A673 (cell line): Measurements from ENCODE around the gene HVCN1. TPM values are rescaled to one million over a fixed set of nuclear protein-coding genes. Genes with fewer than 3 reads are reported as not detected.

ENCODE experiments used
- BruUV-seq: library from RNA; stranded (reverse); fragments of 400-500 nt; replicated peaks from 2 replicates; lab custom pipeline; 2021; lab: Mats Ljungman, UMichigan
- CTCF ChIA-PET: fragments of 300-600 bp; sonication (Branson Sonifier 250); formaldehyde crosslinking; loops from one replicate; lab custom pipeline; 2022; ENCODE audit warnings: antibody characterized with exemption; lab: Charles Lee
- POLR2A ChIA-PET: fragments of 300-600 bp; sonication (Branson Sonifier 250); formaldehyde crosslinking; loops from one replicate; lab custom pipeline; 2022; ENCODE audit warnings: antibody characterized with exemption; ENCODE audit not compliant: low non-redundant PET; lab: Charles Lee
- DNase-seq: peaks from one replicate; pipeline ENCODE4 v3.0.0-alpha.2; 2015; ENCODE audit warnings: low spot score
- H3K27ac ChIP-seq: fragments of 200-600 bp; sonication (generic); 2 replicates; pipeline ENCODE4 v1.5.1; 2016; ENCODE audit warnings: mixed run types, low read depth, mild to moderate bottlenecking, mixed read lengths, antibody characterized with exemption, low read length; ENCODE audit not compliant: poor library complexity, severe bottlenecking
- H3K27me3 ChIP-seq: fragments of 200-600 bp; sonication (generic); replicated peaks from 2 replicates; pipeline ENCODE4 v1.6.1; 2017; ENCODE audit warnings: mixed run types, low read depth, mild to moderate bottlenecking, mixed read lengths, antibody characterized with exemption, low read length; ENCODE audit not compliant: insufficient read depth, poor library complexity
- H3K36me3 ChIP-seq: fragments of 200-600 bp; sonication (generic); 2 replicates; pipeline ENCODE4 v1.6.1; 2016; ENCODE audit warnings: mixed run types, mild to moderate bottlenecking, mixed read lengths, antibody characterized with exemption, low read length; ENCODE audit not compliant: insufficient read depth, poor library complexity, severe bottlenecking
- H3K4me1 ChIP-seq: fragments of 200-600 bp; sonication (generic); 2 replicates; pipeline ENCODE4 v1.6.1; 2017; ENCODE audit warnings: mixed run types, mild to moderate bottlenecking, mixed read lengths, antibody characterized with exemption, low read length; ENCODE audit not compliant: insufficient read depth, poor library complexity, severe bottlenecking
- H3K4me3 ChIP-seq: fragments of 200-600 bp; sonication (generic); 2 replicates; pipeline ENCODE4 v1.5.1; 2016; ENCODE audit warnings: low read depth, mixed run types, mild to moderate bottlenecking, mixed read lengths, low read length; ENCODE audit not compliant: poor library complexity, severe bottlenecking
- H3K9me3 ChIP-seq: fragments of 200-600 bp; sonication (generic); 2 replicates; pipeline ENCODE4 v1.6.1; 2016; ENCODE audit warnings: mixed run types, low read depth, mild to moderate bottlenecking, mixed read lengths, antibody characterized with exemption, low read length; ENCODE audit not compliant: poor library complexity, severe bottlenecking
- CTCF ChIP-seq: fragments of 300-800, 200-600 bp; sonication (generic); conservative IDR thresholded peaks from 2 replicates; pipeline ENCODE4 v1.5.1; 2017; ENCODE audit warnings: low read depth, mild to moderate bottlenecking, antibody characterized with exemption, low read length, moderate library complexity, mixed read lengths
- EZH2 ChIP-seq: fragments of 200-600 bp; sonication (generic); IDR thresholded peaks from 2 replicates; pipeline ENCODE4 v1.6.1; 2017; ENCODE audit warnings: borderline replicate concordance, low read depth, mild to moderate bottlenecking, mixed read lengths, antibody characterized with exemption, low read length; ENCODE audit not compliant: poor library complexity, severe bottlenecking
- intact Hi-C: fragments of 100-400 bp; cut with micrococcal nuclease; formaldehyde crosslinking; loops from one replicate; pipeline ENCODE4 v1.10.0; 2022; ENCODE audit not compliant: unreplicated experiment
- total RNA-seq: library from RNA; stranded (reverse); gene quantifications from 2 replicates; pipeline ENCODE4 v1.2.3, GENCODE V29; 2021

HVCN1 gene
- total RNA-seq, 1 experiment from 2014 or later, result 1.1 TPM

- Histone ChIP-seq H3K27me3 (no peaks in the 10 kb centered on the region), H3K36me3 (no peaks in the 10 kb centered on the region), H3K9me3 (no peaks in the 10 kb centered on the region), H3K27ac (no peak overlapping the region), H3K4me1 (no peaks in the 10 kb centered on the region), H3K4me3 (no peak overlapping the region)
- intact Hi-C loops, result no loop called here
- POLR2A ChIA-PET, result no interaction called here
- BruUV-seq, result no TSS peak
- CTCF ChIA-PET, result no interaction called here
- no peak for DNase-seq
- TF ChIP-seq EZH2 (no peak), CTCF (no peak)
Measured at GRCh38 chr12:110668480-110669192, 20.3 kb downstream of the HVCN1 start.

- DNase-seq, result no peak
- Histone ChIP-seq H3K27ac (no peak overlapping the region), H3K9me3 (no peaks in the 10 kb centered on the region), H3K27me3 (no peaks in the 10 kb centered on the region), H3K4me1 (no peaks in the 10 kb centered on the region), H3K4me3 (no peak overlapping the region), H3K36me3 (no peaks in the 10 kb centered on the region)
- TF ChIP-seq EZH2 (no peak), CTCF (no peak)
- ChIA-PET CTCF (no interaction called here), POLR2A (no interaction called here)
- BruUV-seq, result no TSS peak
- intact Hi-C loops, result no loop called here
Measured at GRCh38 chr12:110667671-110668070, 21.2 kb downstream of the HVCN1 start.

- Histone ChIP-seq H3K9me3 (no peaks in the 10 kb centered on the region), H3K36me3 (no peaks in the 10 kb centered on the region), H3K27me3 (no peaks in the 10 kb centered on the region), H3K4me3 (no peak overlapping the region), H3K27ac (no peak overlapping the region), H3K4me1 (no peaks in the 10 kb centered on the region)
- ChIA-PET CTCF (no interaction called here), POLR2A (no interaction called here)
- no TSS peak for BruUV-seq
- intact Hi-C loops, result no loop called here
- TF ChIP-seq CTCF, result no peak
- TF ChIP-seq EZH2, result no peak
- no peak for DNase-seq
Measured at GRCh38 chr12:110666892-110667291, 22.0 kb downstream of the HVCN1 start.
